ENCODE measurements around the gene APP.

Gene APP

GRCh38 chr21:25879203-25879602 is 291.4 kb downstream of the APP start:
- no peak for TF ChIP-seq CTCF (IDR thresholded peaks at IDR 0.05; ENCODE audit: borderline replicate concordance, control extremely low read depth, extremely low read depth, insufficient read depth, missing control alignments)
- no peak for DNase-seq (ENCODE audit: low spot score)
- in situ Hi-C loops (cut with MboI; ENCODE audit: low sequenced_read_pairs, unreplicated experiment): loop anchor here (25.0 kb wide), 1 partner anchor 833 kb away; no protein-coding TSS in a partner anchor

- in situ Hi-C loops (cut with MboI; ENCODE audit: low sequenced_read_pairs, unreplicated experiment): loop anchor here (25.0 kb wide), 1 partner anchor 834 kb away; no protein-coding TSS in a partner anchor
- TF ChIP-seq CTCF (IDR thresholded peaks at IDR 0.05; ENCODE audit: borderline replicate concordance, control extremely low read depth, extremely low read depth, insufficient read depth, missing control alignments): no peak
- DNase-seq (ENCODE audit: low spot score): no peak
Measured at GRCh38 chr21:25878344-25878743, 292.2 kb downstream of the APP start.

- in situ Hi-C loops (cut with MboI; ENCODE audit: low sequenced_read_pairs, unreplicated experiment): loop anchor here (25.0 kb wide), 1 partner anchor 260 kb away; the partner anchor contains the start of gene MRPL39
- no peak for TF ChIP-seq CTCF (IDR thresholded peaks at IDR 0.05; ENCODE audit: borderline replicate concordance, control extremely low read depth, extremely low read depth, insufficient read depth, missing control alignments)
- no peak for DNase-seq (ENCODE audit: low spot score)
Measured at GRCh38 chr21:25872271-25872670, 298.3 kb downstream of the APP start.

- DNase-seq (ENCODE audit: low spot score): no peak
- in situ Hi-C loops (cut with MboI; ENCODE audit: low sequenced_read_pairs, unreplicated experiment): loop anchor here (25.0 kb wide), 1 partner anchor 259 kb away; the partner anchor contains the start of gene MRPL39
- TF ChIP-seq CTCF (IDR thresholded peaks at IDR 0.05; ENCODE audit: borderline replicate concordance, control extremely low read depth, extremely low read depth, insufficient read depth, missing control alignments): no peak
Measured at GRCh38 chr21:25871566-25871965, 299.0 kb downstream of the APP start.

- no peak for TF ChIP-seq CTCF (IDR thresholded peaks at IDR 0.05; ENCODE audit: borderline replicate concordance, control extremely low read depth, extremely low read depth, insufficient read depth, missing control alignments)
- in situ Hi-C loops (cut with MboI; ENCODE audit: low sequenced_read_pairs, unreplicated experiment): loop anchor here (25.0 kb wide), 1 partner anchor 258 kb away; the partner anchor contains the start of gene MRPL39
- DNase-seq (ENCODE audit: low spot score): no peak
Measured at GRCh38 chr21:25870084-25870483, 300.5 kb downstream of the APP start.

GRCh38 chr21:25867061-25867460 is 303.5 kb downstream of the APP start:
- in situ Hi-C loops (cut with MboI; ENCODE audit: low sequenced_read_pairs, unreplicated experiment): loop anchor here (25.0 kb wide), 1 partner anchor 255 kb away; the partner anchor contains the start of gene MRPL39
- TF ChIP-seq CTCF (IDR thresholded peaks at IDR 0.05; ENCODE audit: borderline replicate concordance, control extremely low read depth, extremely low read depth, insufficient read depth, missing control alignments): no peak
- no peak for DNase-seq (ENCODE audit: low spot score)
